ENCODE results near the gene PRSS36.
"Not testable (repeated sequence)": the region's sequence is repeated elsewhere in the genome, so short reads cannot be mapped to it uniquely, and the experiment has no call there.

Gene PRSS36

DNA sequence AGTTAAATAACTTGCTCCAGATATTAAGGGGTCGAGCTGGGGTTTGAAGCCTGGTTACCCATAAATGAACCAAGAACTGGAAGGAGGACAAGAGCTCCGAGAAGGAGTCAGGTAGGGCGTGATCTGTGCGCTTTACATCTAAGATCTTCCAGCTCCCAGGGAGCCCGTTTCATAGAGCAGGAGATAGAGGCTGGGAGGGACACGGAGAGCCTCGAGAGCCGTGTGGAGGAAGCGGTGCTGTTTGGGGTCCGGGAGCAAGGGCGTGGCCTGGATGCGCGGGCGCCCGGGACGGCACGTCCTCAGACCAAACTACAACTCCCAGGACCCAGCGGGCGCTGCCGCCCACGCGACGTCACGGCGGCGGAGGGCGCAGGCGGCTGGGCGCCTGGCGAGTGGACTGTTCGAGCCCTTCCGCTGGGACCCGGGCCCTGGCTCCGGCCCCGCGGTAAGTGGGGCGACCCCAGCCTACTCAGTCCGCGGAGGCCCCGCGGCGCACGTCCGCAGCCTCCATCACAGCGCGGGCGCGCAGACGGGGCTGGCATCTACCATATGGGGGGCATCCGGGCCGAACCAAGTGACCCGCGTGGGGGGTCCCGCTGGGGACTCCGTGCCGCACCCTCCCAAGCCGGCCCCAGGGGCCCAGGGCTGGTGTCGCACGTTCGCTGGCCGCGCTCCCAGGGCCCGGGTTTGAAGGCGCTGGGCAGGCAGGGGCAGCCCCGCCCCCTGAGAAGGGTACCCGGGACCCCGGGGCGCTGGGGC is 41.7 kb downstream of the PRSS36 start, which contains the start of gene BCKDK:
Gene BCKDK, plus strand, starts transcription at position 352 of the 759 bp plus-strand sequence. CDS start 838 bp downstream, outside the sequence.
- peak; percentile 68 for DNase-seq (ENCODE audit: low read depth)
- H3K4me3 ChIP-seq (ENCODE audit: low read length): peak within 1 kb of the TSS; percentile 74
- TF ChIP-seq, protein P1, sequence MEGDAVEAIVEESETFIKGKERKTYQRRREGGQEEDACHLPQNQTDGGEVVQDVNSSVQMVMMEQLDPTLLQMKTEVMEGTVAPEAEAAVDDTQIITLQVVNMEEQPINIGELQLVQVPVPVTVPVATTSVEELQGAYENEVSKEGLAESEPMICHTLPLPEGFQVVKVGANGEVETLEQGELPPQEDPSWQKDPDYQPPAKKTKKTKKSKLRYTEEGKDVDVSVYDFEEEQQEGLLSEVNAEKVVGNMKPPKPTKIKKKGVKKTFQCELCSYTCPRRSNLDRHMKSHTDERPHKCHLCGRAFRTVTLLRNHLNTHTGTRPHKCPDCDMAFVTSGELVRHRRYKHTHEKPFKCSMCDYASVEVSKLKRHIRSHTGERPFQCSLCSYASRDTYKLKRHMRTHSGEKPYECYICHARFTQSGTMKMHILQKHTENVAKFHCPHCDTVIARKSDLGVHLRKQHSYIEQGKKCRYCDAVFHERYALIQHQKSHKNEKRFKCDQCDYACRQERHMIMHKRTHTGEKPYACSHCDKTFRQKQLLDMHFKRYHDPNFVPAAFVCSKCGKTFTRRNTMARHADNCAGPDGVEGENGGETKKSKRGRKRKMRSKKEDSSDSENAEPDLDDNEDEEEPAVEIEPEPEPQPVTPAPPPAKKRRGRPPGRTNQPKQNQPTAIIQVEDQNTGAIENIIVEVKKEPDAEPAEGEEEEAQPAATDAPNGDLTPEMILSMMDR (conservative IDR thresholded peaks at IDR 0.05; ENCODE audit: low read length): no peak

DNA sequence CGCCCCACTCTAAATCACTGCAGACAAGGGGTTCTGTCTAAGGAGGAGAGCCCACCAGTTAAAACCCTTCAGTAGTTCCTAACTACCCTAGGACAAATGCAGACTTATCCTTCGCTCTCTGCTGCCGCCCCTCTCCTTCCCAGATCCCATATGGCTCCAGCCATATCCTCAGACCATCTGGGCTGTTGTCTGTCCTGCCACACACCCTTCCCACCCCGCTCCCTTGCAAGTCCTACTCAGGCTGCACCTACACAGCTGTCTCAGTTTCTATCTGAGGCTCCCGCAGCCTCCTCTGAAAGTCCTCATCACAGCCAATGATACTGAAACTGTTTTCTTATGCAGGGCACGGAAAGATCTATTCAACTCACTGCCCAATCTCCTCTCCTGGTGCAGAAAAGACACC is 42.4 kb downstream of the PRSS36 start:
- DNase-seq (ENCODE audit: low read depth): no peak
- TF ChIP-seq, protein P1 (conservative IDR thresholded peaks at IDR 0.05; ENCODE audit: low read length): no peak
- H3K4me3 ChIP-seq (ENCODE audit: low read length): no peak overlapping the region; the same call in 1 of the 2 replicates

DNA sequence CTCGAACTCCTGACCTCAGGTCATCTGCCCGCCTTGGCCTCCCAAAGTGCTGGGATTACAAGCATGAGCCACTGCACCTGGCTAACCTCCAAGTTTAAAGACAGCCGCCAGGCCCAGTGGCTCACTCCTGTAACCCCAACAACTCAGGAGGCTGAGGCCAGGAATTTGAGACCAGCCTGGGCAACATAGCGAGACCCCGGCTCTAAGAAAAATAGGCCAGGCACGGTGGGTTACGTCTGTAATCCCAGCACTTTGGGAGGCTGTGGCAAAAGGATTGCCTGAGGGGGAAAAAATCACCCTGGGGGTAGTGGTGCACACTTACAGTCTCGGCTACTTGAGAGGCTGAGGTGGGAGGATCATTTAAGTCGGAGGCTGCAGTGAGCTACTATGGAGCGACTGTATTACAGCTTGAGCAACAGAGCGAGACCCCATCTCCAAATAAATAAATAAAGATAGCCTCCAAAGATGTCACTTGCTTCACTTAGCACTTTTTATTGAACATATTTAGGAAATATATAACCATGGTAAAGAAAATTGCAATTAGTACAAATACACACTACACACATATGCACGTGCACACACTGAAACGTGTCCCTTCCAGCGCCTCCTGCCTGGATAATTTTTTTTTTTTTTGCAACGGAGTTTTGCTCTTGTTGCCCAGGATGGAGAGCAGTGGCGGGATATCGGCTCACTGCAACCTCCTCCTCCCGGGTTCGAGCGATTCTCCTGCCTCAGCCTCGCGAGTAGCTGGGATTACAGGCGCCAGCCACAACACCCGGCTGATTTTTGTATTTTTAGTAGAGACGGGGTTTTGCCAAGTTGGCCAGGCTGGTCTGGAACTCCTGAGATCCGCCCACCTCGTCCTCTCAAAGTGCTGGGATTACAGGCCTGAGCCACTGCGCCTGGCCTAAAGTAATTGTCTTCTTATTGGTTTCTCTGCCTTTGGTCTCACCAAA is 43.1 kb downstream of the PRSS36 start:
- TF ChIP-seq, protein P1 (conservative IDR thresholded peaks at IDR 0.05; ENCODE audit: low read length): no peak
- H3K4me3 ChIP-seq (ENCODE audit: low read length): no peak overlapping the region
- DNase-seq (ENCODE audit: low read depth): no peak

DNA sequence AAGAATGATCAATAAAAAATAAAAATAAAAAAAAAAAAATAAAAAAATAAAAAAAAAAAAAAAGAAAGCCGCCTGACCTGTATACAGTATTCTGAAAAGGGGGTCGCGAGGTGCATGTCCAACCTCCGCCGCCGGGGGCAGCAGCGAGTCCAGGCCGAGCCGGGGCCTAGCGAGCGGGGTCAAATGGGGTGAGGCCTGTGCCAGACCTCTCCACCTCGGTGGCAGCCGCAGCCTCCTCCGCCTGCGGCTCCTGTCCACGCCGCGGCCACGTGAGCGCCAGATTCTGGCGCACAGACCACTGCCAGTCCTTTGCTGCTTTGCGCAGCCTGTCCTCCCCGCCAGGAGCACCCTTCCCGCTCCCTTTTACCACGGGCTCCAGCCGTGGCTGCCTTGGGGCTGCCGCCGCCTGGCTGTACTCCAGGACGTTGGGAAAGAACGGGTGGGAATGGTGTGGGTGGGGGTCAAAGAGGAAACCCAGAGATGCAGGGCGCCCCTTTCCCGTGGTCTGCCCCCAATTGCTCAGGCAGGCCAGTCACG is 44.1 kb downstream of the PRSS36 start:
- TF ChIP-seq, protein P1 (conservative IDR thresholded peaks at IDR 0.05; ENCODE audit: low read length): peak; percentile 69
- peak overlapping the region; percentile 33; the same call in 1 of the 2 replicates for H3K4me3 ChIP-seq (ENCODE audit: low read length)
- peak; percentile 80 for DNase-seq (ENCODE audit: low read depth)

DNA sequence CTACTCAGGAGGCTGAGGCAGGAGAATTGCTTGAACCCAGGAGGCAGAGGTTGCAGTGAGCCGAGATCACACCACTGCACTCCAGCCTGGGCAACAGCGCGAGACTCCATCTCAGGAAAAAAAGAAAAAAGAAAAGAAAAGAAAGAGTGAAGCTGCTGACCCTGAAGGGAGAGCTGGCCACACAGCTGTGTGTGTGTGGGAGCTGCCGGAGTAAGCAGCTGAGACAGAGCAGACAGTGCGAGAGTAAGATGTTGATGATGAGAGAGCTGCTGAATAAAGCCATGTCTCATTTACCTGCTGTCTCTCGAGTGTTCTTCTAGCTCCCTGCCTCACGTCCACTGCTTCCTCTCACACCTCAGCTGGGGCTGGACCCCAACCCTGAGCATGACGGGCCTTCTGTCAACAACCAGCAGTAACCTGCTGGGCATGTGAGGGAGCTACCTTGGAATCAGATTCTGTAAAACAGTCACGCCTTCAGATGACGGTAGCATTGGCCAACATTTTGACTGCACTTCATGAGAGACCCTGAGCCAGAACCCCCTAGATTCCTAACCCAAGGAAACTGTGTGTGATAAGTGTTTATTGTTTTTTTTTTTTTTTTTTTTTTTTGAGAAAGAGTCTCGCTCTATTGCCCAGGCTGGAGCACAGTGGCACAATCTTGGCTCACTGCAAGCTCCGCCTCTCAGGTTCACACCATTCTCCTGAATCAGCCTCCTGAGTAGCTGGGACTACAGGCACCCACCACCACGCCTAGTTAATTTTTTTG is 48.8 kb downstream of the PRSS36 start:
- not testable (repeated sequence) for H3K4me3 ChIP-seq (ENCODE audit: low read length); DNase-seq (ENCODE audit: low read depth)

DNA sequence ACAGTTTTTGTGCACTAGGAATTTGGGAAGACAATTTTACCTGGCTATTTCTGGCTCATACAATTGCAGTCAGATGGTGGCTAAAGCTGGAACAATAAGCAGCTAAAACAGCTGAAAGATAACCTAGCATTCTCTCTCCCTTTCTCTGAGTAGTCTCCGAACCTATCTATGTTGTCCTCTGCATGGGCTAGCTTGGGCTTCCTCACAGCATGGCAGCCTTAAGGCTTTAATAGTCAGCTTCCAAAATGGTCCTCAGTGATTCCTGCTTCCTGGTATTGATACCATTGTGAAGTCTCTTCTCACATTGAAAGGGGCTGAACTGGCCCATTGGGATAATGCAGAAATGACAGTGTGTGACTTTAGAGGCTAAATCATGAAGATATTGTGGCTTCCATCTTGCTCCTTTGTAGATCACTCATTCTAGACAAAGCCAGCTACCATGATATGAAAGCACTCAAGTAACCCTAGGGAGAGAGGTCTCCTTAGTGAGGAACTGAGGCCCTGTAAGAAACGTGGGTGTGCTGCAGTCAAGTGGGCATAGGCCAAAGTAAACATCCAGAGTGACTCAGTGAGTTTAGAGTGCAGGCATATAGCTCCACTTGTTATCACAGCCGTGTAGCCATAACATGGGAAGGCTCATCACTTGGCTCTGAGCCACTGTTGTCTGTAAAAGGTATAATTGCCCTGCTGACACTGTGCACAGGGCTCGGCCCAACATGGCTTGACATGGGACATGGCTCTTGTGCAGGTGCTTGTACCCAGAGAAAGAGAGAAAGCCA is 49.8 kb downstream of the PRSS36 start:
- TF ChIP-seq, protein P1 (conservative IDR thresholded peaks at IDR 0.05; ENCODE audit: low read length): no peak
- no peak for DNase-seq (ENCODE audit: low read depth)

More for the DNA sequence above, 49.8 kb downstream of the PRSS36 start:
- no peak overlapping the region for H3K4me3 ChIP-seq (ENCODE audit: low read length)

All from AG10803 (cell line).